Vagina (tissue), 2 donors: ENCODE results near the gene UBR4. TPM values are rescaled to one million over a fixed set of nuclear protein-coding genes. Genes with fewer than 3 reads are reported as not detected.

Experiments used
- DNase-seq, 2 donors: peaks; one replicate each; pipeline ENCODE4 v3.0.0-alpha.2; 2017; ENCODE audit errors: extremely low spot score in 2 of 2
- H3K27ac ChIP-seq: fragments of 200-600 bp; sonication (generic); one replicate; pipeline ENCODE4 v1.5.1; 2019
- H3K27me3 ChIP-seq: fragments of 200-600 bp; sonication (generic); one replicate; pipeline ENCODE4 v1.5.1; 2019
- H3K36me3 ChIP-seq, 2 donors: fragments of 200-600 bp; sonication (generic); one replicate each; pipeline ENCODE4 v1.5.1; 2017 to 2019
- H3K4me1 ChIP-seq: fragments of 200-600 bp; sonication (generic); one replicate; pipeline ENCODE4 v1.5.1; 2019
- H3K4me3 ChIP-seq, 2 donors: fragments of 200-600 bp; sonication (generic); 1 replicate in 1 of 2; 2 replicates in 1 of 2; pipeline ENCODE4 v1.5.1; 2016 to 2019
- H3K9me3 ChIP-seq: fragments of 200-600 bp; sonication (generic); one replicate; pipeline ENCODE4 v1.5.1; 2019
- CTCF ChIP-seq, 3 experiments: fragments of 450-650 bp in 2 of 3; fragments of 200-600 bp in 1 of 3; sonication (generic) in 1 of 3; IDR thresholded peaks; one replicate each; pipeline ENCODE4 v1.5.1; 2017 to 2019; ENCODE audit warnings: antibody characterized with exemption in 3 of 3, mild to moderate bottlenecking in 2 of 3, moderate library complexity in 2 of 3
- POLR2A ChIP-seq, 2 donors: fragments of 450-650 bp; IDR thresholded peaks; one replicate each; pipeline ENCODE4 v1.6.1; 2017; ENCODE audit warnings: antibody characterized with exemption in 2 of 2, mild to moderate bottlenecking in 2 of 2, moderate library complexity in 2 of 2
- POLR2AphosphoS5 ChIP-seq, 2 donors: sonication (generic); formaldehyde crosslinking; IDR thresholded peaks; one replicate each; pipeline ENCODE4 v1.9.0; 2017; ENCODE audit warnings: antibody characterized with exemption in 2 of 2, mild to moderate bottlenecking in 2 of 2, low read depth in 1 of 2; ENCODE audit not compliant: insufficient read depth in 1 of 2
- intact Hi-C: fragments of 100-400 bp; cut with DNase I; formaldehyde crosslinking; loops from one replicate; pipeline ENCODE4 v1.15.1; 2023
- total RNA-seq: library from RNA; depleted of rRNA; stranded (reverse); fragments of >200 nt; gene quantifications from one replicate; pipeline ENCODE4 v1.2.3, GENCODE V29; 2016

The UBR4 gene
- total RNA-seq, 1 donor from 2014 or later: 157 TPM

DNA sequence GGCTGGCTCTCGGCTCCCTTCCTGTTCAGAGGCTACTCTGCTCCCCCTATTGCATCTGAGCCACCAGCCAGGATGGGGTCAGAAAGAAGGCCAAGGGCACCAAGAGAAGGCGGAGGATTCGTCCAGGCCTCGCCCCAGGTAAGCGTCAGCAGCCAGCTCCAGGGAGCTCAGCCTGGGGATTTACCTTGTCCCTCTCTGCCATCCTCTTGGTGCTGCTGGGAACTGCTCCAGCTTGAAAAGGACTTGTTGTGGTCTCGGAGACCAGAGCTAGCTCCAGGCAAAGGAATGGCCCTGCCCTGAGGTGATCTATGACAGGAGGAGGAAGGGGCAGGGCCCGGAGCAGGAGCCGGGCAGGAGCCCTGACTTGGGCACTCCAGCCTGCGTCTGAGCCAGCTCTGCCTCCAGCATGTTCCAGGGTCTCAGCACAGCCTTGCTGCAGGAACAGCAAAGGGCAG lies 139.8 kb downstream of the UBR4 start:
- intact Hi-C loops: no loop called here
- H3K36me3 ChIP-seq: peaks cover 0 to 15% of the 10 kb centered on the region in 2 donors
- no peaks in the 10 kb centered on the region for H3K9me3 ChIP-seq
- no peak overlapping the region for H3K4me3 ChIP-seq
- no peak overlapping the region for H3K27ac ChIP-seq
- no peak for DNase-seq
- H3K4me1 ChIP-seq: peaks cover 37% of the 10 kb centered on the region
- TF ChIP-seq POLR2AphosphoS5 (IDR thresholded peaks at IDR 0.05; ENCODE audit: insufficient read depth in 1 of 2, low read depth in 1 of 2) (no peak), CTCF (IDR thresholded peaks at IDR 0.05) (no peak), POLR2A (IDR thresholded peaks at IDR 0.05) (no peak)
- no peaks in the 10 kb centered on the region for H3K27me3 ChIP-seq

DNA sequence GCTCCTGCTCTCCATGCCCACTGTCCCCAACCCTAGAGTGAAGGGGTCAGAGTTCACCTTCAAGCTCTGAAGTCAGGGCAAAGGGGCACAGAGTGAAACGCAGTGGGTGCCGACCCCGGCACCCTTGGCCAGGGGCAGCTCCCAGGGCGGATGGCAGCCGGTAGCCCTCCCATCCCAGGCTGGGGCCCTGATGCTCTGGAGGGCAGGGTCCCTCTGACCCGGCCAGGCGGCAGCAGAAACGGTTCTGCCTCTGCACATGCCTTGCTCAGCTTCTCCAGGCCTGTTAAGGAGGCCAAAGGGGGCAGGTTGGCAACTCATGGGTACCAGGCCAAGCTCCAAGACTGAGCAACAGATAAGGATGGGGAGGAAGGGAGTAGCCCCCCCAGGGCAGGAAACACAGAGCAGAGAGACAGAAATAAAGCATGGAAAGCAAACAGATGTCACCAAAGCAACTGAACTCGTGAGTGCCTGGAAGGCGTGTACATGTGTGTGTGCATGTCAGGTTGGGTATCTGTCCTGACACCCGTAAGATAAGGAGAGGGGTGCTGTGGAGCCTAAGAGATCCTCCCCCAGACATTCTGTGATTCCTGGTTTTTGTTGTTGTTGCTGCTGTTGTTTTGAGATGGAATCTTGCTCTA lies 141.3 kb downstream of the UBR4 start:
- peaks cover 29% of the 10 kb centered on the region for H3K4me1 ChIP-seq
- no peak overlapping the region for H3K27ac ChIP-seq
- peaks cover 0 to 1% of the 10 kb centered on the region in 2 donors for H3K36me3 ChIP-seq
- intact Hi-C loops: no loop called here
- H3K4me3 ChIP-seq: no peak overlapping the region
- H3K9me3 ChIP-seq: no peaks in the 10 kb centered on the region
- TF ChIP-seq CTCF (IDR thresholded peaks at IDR 0.05): no peak
- no peak for TF ChIP-seq POLR2A (IDR thresholded peaks at IDR 0.05)
- no peak for TF ChIP-seq POLR2AphosphoS5 (IDR thresholded peaks at IDR 0.05; ENCODE audit: insufficient read depth in 1 of 2, low read depth in 1 of 2)
- no peak for DNase-seq
- H3K27me3 ChIP-seq: no peaks in the 10 kb centered on the region

DNA sequence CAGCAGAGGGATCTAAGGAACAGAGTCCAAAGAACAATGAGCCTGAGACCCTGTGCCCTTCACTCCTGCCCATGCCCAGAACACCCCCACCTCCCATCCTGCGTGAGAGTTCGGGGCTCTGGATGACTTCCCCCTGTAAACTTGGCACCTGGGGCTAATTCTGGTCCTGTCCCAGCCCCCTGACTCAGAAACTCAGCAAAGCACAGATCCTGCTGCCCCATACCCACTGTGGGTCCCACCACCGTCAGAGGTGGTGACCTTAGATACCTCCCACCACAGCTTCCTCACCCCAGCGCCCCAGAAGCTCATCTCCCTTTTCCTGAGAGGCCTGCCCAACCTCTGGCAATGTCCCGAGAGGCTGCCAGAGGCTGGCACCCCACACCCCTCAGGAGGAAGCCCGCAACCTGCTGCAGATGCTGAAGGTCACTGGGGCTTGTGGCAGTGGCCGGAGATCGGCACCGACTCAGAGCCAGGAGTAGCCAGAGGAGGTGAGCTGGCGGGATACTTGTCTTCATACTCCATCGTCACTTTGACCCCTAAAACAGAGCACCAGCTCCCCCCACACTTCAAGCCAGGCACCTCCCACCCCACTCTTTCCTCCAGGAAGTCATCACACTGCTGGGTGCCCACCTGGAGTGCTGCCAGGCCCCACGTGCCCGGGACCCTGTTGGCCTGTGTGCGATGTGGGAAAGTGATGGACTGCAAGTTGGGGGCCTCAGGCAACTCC lies 142.0 kb downstream of the UBR4 start:
- intact Hi-C loops: no loop called here
- Histone ChIP-seq H3K4me1 (peaks cover 24% of the 10 kb centered on the region), H3K36me3 (no peaks in the 10 kb centered on the region), H3K27me3 (no peaks in the 10 kb centered on the region), H3K27ac (no peak overlapping the region), H3K9me3 (no peaks in the 10 kb centered on the region), H3K4me3 (no peak overlapping the region)
- TF ChIP-seq POLR2AphosphoS5 (IDR thresholded peaks at IDR 0.05; ENCODE audit: insufficient read depth in 1 of 2, low read depth in 1 of 2): no peak
- TF ChIP-seq POLR2A (IDR thresholded peaks at IDR 0.05): no peak
- no peak for TF ChIP-seq CTCF (IDR thresholded peaks at IDR 0.05)
- DNase-seq: no peak

- Histone ChIP-seq H3K36me3 (no peaks in the 10 kb centered on the region), H3K9me3 (no peaks in the 10 kb centered on the region), H3K4me3 (no peak overlapping the region), H3K4me1 (peaks cover 19% of the 10 kb centered on the region), H3K27me3 (no peaks in the 10 kb centered on the region), H3K27ac (no peak overlapping the region)
- DNase-seq: no peak
- intact Hi-C loops: no loop called here
- TF ChIP-seq CTCF (IDR thresholded peaks at IDR 0.05) (no peak), POLR2A (IDR thresholded peaks at IDR 0.05) (no peak), POLR2AphosphoS5 (IDR thresholded peaks at IDR 0.05; ENCODE audit: insufficient read depth in 1 of 2, low read depth in 1 of 2) (no peak)
Measured at GRCh38 chr1:19067182-19067911, 142.7 kb downstream of the UBR4 start.
